Parathyroid adenoma (tissue), 2 donors: ENCODE data around the gene PRDM13.

Experiments used
- H2AFZ ChIP-seq: fragments of 300-600 bp; sonication (generic); one replicate; pipeline ENCODE4 v1.7.0; 2017; ENCODE audit warnings: antibody characterized with exemption, mild to moderate bottlenecking
- H3K27ac ChIP-seq: fragments of 300-600 bp; sonication (generic); one replicate; pipeline ENCODE4 v1.7.0; 2017
- H3K27me3 ChIP-seq: fragments of 300-600 bp; sonication (generic); one replicate; pipeline ENCODE4 v1.7.0; 2017; ENCODE audit warnings: low read length; ENCODE audit not compliant: control insufficient read depth, insufficient read depth
- H3K36me3 ChIP-seq: fragments of 300-600 bp; sonication (generic); one replicate; pipeline ENCODE4 v1.7.0; 2017; ENCODE audit warnings: low read length; ENCODE audit not compliant: control insufficient read depth, insufficient read depth
- H3K4me1 ChIP-seq: fragments of 300-600 bp; sonication (generic); one replicate; pipeline ENCODE4 v1.7.0; 2017; ENCODE audit warnings: control low read depth
- H3K4me2 ChIP-seq: fragments of 300-600 bp; sonication (generic); one replicate; pipeline ENCODE4 v1.7.0; 2017; ENCODE audit warnings: low read length
- H3K4me3 ChIP-seq: fragments of 300-600 bp; sonication (generic); one replicate; pipeline ENCODE4 v1.7.0; 2017; ENCODE audit warnings: low read depth, low read length
- H3K79me2 ChIP-seq: fragments of 300-600 bp; sonication (generic); one replicate; pipeline ENCODE4 v1.7.0; 2017; ENCODE audit warnings: control low read depth
- H3K9ac ChIP-seq: fragments of 300-600 bp; sonication (generic); one replicate; pipeline ENCODE4 v1.7.0; 2017; ENCODE audit warnings: mild to moderate bottlenecking
- H3K9me3 ChIP-seq: fragments of 300-600 bp; sonication (generic); one replicate; pipeline ENCODE4 v1.7.0; 2017; ENCODE audit warnings: low read length; ENCODE audit not compliant: control insufficient read depth
- TF ChIP-seq, protein P1 (sequence below): fragments of 300-600 bp; sonication (generic); IDR thresholded peaks from one replicate; pipeline ENCODE4 v1.7.0; 2017; ENCODE audit warnings: antibody characterized with exemption, mild to moderate bottlenecking
- donor health status: primary hyperparathyroidism.

PRDM13 gene

GRCh38 chr6:99605911-99606655 is 550 bp upstream of the PRDM13 start:
- no peaks in the 10 kb centered on the region for H3K9me3 ChIP-seq
- TF ChIP-seq, protein P1, sequence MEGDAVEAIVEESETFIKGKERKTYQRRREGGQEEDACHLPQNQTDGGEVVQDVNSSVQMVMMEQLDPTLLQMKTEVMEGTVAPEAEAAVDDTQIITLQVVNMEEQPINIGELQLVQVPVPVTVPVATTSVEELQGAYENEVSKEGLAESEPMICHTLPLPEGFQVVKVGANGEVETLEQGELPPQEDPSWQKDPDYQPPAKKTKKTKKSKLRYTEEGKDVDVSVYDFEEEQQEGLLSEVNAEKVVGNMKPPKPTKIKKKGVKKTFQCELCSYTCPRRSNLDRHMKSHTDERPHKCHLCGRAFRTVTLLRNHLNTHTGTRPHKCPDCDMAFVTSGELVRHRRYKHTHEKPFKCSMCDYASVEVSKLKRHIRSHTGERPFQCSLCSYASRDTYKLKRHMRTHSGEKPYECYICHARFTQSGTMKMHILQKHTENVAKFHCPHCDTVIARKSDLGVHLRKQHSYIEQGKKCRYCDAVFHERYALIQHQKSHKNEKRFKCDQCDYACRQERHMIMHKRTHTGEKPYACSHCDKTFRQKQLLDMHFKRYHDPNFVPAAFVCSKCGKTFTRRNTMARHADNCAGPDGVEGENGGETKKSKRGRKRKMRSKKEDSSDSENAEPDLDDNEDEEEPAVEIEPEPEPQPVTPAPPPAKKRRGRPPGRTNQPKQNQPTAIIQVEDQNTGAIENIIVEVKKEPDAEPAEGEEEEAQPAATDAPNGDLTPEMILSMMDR, result no peak
- no peaks in the 10 kb centered on the region for H3K79me2 ChIP-seq
- no peak overlapping the region for H3K4me3 ChIP-seq
- H3K4me1 ChIP-seq, result no peaks in the 10 kb centered on the region
- no peak overlapping the region for H3K4me2 ChIP-seq
- no peak overlapping the region for H2AFZ ChIP-seq
- no peaks in the 10 kb centered on the region for H3K36me3 ChIP-seq
- no peak overlapping the region for H3K9ac ChIP-seq
- H3K27me3 ChIP-seq, result peaks cover 24% of the 10 kb centered on the region
- H3K27ac ChIP-seq, result no peak overlapping the region

- H3K9ac ChIP-seq, result no peak overlapping the region
- H3K27me3 ChIP-seq, result peaks cover 26% of the 10 kb centered on the region
- H2AFZ ChIP-seq, result no peak overlapping the region
- no peak overlapping the region for H3K4me2 ChIP-seq
- no peaks in the 10 kb centered on the region for H3K9me3 ChIP-seq
- H3K27ac ChIP-seq, result no peak overlapping the region
- TF ChIP-seq, protein P1, result no peak
- H3K79me2 ChIP-seq, result no peaks in the 10 kb centered on the region
- H3K4me1 ChIP-seq, result no peaks in the 10 kb centered on the region
- no peak overlapping the region for H3K4me3 ChIP-seq
- no peaks in the 10 kb centered on the region for H3K36me3 ChIP-seq
Measured at GRCh38 chr6:99607416-99608036, 893 bp downstream of the PRDM13 start.

- Histone ChIP-seq H3K36me3 (no peaks in the 10 kb centered on the region), H3K9ac (no peak overlapping the region), H3K4me1 (no peaks in the 10 kb centered on the region), H2AFZ (no peak overlapping the region), H3K79me2 (no peaks in the 10 kb centered on the region), H3K4me3 (no peak overlapping the region), H3K4me2 (no peak overlapping the region), H3K9me3 (no peaks in the 10 kb centered on the region), H3K27me3 (peaks cover 25% of the 10 kb centered on the region), H3K27ac (no peak overlapping the region)
- TF ChIP-seq, protein P1, result no peak
Measured at GRCh38 chr6:99608059-99608885, 1.6 kb downstream of the PRDM13 start.

DNA sequence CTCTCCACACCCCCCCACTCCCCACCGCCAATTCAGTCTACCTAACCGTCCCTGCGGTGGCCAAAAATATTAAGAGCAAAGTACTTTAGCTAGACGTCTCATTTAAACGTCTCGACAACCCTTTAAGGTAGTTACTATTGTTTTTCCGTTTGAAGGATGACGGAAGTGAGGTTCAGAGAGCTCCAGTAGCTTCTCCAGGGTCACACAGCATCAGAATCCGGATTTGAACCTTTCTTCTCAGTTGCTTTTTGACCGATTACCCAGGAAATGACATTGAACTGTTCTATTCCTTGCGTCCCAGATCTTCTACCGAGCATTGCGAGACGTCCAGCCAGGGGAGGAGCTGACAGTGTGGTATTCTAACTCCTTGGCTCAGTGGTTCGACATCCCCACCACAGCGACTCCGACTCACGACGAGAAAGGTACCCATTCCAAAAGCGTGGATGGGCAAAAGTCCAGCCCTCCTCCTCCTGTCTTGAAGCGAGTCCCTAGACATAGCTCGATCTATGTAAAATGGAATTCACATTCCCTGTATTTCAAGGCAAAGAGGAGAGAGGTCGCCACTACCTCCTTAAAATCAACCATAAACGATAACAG is 2.4 kb downstream of the PRDM13 start:
- Histone ChIP-seq H3K4me1 (peaks cover 2% of the 10 kb centered on the region), H3K27me3 (peaks cover 25% of the 10 kb centered on the region), H3K9me3 (no peaks in the 10 kb centered on the region), H3K27ac (no peak overlapping the region), H3K79me2 (no peaks in the 10 kb centered on the region), H2AFZ (no peak overlapping the region), H3K4me3 (no peak overlapping the region), H3K4me2 (no peak overlapping the region), H3K9ac (no peak overlapping the region), H3K36me3 (no peaks in the 10 kb centered on the region)
- TF ChIP-seq, protein P1, result no peak
